Measurements from ENCODE around the gene AQP12A.
"Not testable (repeated sequence)": the region's sequence is repeated elsewhere in the genome, so short reads cannot be mapped to it uniquely, and the experiment has no call there.

DNA sequence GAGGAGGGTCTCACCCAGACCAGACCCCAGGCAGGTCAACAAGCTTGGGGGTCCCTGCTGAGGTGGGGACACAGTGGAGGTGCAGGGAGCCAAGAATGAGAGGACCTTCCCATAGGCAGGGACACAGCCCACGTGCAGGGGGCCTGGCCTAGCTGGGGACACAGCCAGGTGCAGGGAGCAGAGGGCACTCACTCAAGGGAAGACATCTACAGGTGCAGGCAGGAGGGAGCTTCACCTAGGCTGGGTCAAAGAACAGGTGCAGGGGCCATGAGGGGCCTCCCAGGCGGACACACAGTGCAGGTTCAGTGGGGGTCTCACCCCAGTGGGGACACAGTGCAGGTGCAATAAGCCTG, 615 bp upstream of the AQP12A start:
- TF ChIP-seq EP300, POLR2AphosphoS5, POLR2A (IDR thresholded peaks at IDR 0.05): not testable (repeated sequence)
- TF ChIP-seq, protein P1, sequence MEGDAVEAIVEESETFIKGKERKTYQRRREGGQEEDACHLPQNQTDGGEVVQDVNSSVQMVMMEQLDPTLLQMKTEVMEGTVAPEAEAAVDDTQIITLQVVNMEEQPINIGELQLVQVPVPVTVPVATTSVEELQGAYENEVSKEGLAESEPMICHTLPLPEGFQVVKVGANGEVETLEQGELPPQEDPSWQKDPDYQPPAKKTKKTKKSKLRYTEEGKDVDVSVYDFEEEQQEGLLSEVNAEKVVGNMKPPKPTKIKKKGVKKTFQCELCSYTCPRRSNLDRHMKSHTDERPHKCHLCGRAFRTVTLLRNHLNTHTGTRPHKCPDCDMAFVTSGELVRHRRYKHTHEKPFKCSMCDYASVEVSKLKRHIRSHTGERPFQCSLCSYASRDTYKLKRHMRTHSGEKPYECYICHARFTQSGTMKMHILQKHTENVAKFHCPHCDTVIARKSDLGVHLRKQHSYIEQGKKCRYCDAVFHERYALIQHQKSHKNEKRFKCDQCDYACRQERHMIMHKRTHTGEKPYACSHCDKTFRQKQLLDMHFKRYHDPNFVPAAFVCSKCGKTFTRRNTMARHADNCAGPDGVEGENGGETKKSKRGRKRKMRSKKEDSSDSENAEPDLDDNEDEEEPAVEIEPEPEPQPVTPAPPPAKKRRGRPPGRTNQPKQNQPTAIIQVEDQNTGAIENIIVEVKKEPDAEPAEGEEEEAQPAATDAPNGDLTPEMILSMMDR (IDR thresholded peaks at IDR 0.05): not testable (repeated sequence)

All from sigmoid colon (tissue), 4 donors.